ENCODE results near the gene S100A6. TPM values are rescaled to one million over a fixed set of nuclear protein-coding genes. Genes with fewer than 3 reads are reported as not detected.
A peak's percentile ranks its signal among the peaks of the same experiment; 100 is the strongest.

The S100A6 gene
- total and polyA plus RNA-seq, 8 donors, result 154 to 2,520 (median 634) TPM

- TF ChIP-seq POLR2A (IDR thresholded peaks at IDR 0.05) (peak in 1 of 4 donors; percentile 39), EP300 (IDR thresholded peaks at IDR 0.05) (no peak), CTCF (IDR thresholded peaks at IDR 0.05) (no peak), POLR2AphosphoS5 (IDR thresholded peaks at IDR 0.05) (peak; percentile 65 to 95 (median 89))
- Histone ChIP-seq H3K4me3 (peak overlapping the region; percentile 55 to 78 (median 76)), H3K4me1 (peaks cover 46 to 67% (median 55%) of the 10 kb centered on the region in 4 donors), H3K27me3 (no peaks in the 10 kb centered on the region), H3K27ac (peak overlapping the region; percentile 91 to 99 (median 99)), H3K36me3 (peaks cover 0 to 9% (median 0%) of the 10 kb centered on the region in 4 donors), H3K9me3 (no peaks in the 10 kb centered on the region)
- peak; percentile 81 to 95 for DNase-seq
- 0 to 6% (median 1%) methylated on average over 6 to 38 of the region's 38 CpGs for WGBS, 5 donors
- intact Hi-C loops (cut with DNase I; ENCODE audit: low total_unique reads), result no loop called here
Observed at GRCh38 chr1:153536012-153536670, 350 bp upstream of the S100A6 start.

GRCh38 chr1:153534925-153535241 lies 908 bp downstream of the S100A6 start:
- H3K36me3 ChIP-seq, result peaks cover 0 to 9% (median 0%) of the 10 kb centered on the region in 4 donors
- TF ChIP-seq EP300 (IDR thresholded peaks at IDR 0.05), result no peak
- TF ChIP-seq POLR2AphosphoS5 (IDR thresholded peaks at IDR 0.05), result peak in 1 of 3 donors; percentile 2
- H3K9me3 ChIP-seq, result no peaks in the 10 kb centered on the region
- H3K27me3 ChIP-seq, result no peaks in the 10 kb centered on the region
- H3K27ac ChIP-seq, result peak overlapping the region; percentile 91 to 99 (median 99)
- H3K4me1 ChIP-seq, result peaks cover 46 to 54% (median 50%) of the 10 kb centered on the region in 4 donors
- no peak for DNase-seq
- peak overlapping the region; percentile 55 to 78 (median 76) for H3K4me3 ChIP-seq
- 54 to 75% (median 72%) methylated on average over 2 to 3 of the region's 3 CpGs for WGBS, 5 donors
- intact Hi-C loops (cut with DNase I; ENCODE audit: low total_unique reads), result loop anchor here (5.0 kb wide), 1 partner anchor 32 kb away; the partner anchor contains the start of gene S100A2

- intact Hi-C loops (cut with DNase I; ENCODE audit: low total_unique reads), result loop anchor here (5.0 kb wide), 1 partner anchor 33 kb away; the partner anchor contains the start of gene S100A2
- TF ChIP-seq CTCF (IDR thresholded peaks at IDR 0.05), result no peak
- peak in 2 of 3 donors; percentile 7 to 20 for TF ChIP-seq POLR2AphosphoS5 (IDR thresholded peaks at IDR 0.05)
- no peak for TF ChIP-seq POLR2A (IDR thresholded peaks at IDR 0.05)
- TF ChIP-seq EP300 (IDR thresholded peaks at IDR 0.05), result no peak
- peaks cover 46 to 53% (median 50%) of the 10 kb centered on the region in 4 donors for H3K4me1 ChIP-seq
Observed at GRCh38 chr1:153534226-153534924, 1.4 kb downstream of the S100A6 start.

GRCh38 chr1:153533689-153534201 lies 2.0 kb downstream of the S100A6 start:
- Histone ChIP-seq H3K4me1 (peaks cover 46 to 53% (median 50%) of the 10 kb centered on the region in 4 donors), H3K9me3 (no peaks in the 10 kb centered on the region), H3K36me3 (peaks cover 0 to 9% (median 0%) of the 10 kb centered on the region in 4 donors), H3K27ac (peak overlapping the region; percentile 91 to 99 (median 99)), H3K4me3 (peak overlapping the region; percentile 55 to 78 (median 76)), H3K27me3 (no peaks in the 10 kb centered on the region)
- TF ChIP-seq CTCF (IDR thresholded peaks at IDR 0.05), result no peak
- TF ChIP-seq EP300 (IDR thresholded peaks at IDR 0.05), result no peak
- TF ChIP-seq POLR2AphosphoS5 (IDR thresholded peaks at IDR 0.05), result peak in 1 of 3 donors; percentile 43
- no peak for TF ChIP-seq POLR2A (IDR thresholded peaks at IDR 0.05)
- intact Hi-C loops (cut with DNase I; ENCODE audit: low total_unique reads), result loop anchor here (5.0 kb wide), 1 partner anchor 34 kb away; the partner anchor contains the start of gene S100A2
- DNase-seq, result peak in 1 of 2 donors; percentile 68
- WGBS, 5 donors, result 30 to 42% (median 37%) methylated on average over 13 of the region's 13 CpGs

More at GRCh38 chr1:153534226-153534924, 1.4 kb downstream of the S100A6 start:
- H3K9me3 ChIP-seq, result no peaks in the 10 kb centered on the region
- peaks cover 0 to 9% (median 0%) of the 10 kb centered on the region in 4 donors for H3K36me3 ChIP-seq
- 54 to 75% (median 71%) methylated on average over 7 of the region's 7 CpGs for WGBS, 5 donors
- no peaks in the 10 kb centered on the region for H3K27me3 ChIP-seq
- peak overlapping the region; percentile 55 to 78 (median 76) for H3K4me3 ChIP-seq
- H3K27ac ChIP-seq, result peak overlapping the region; percentile 91 to 99 (median 99)
- no peak for DNase-seq
